Measurements from ENCODE around the gene STOML2. TPM values are rescaled to one million over a fixed set of nuclear protein-coding genes. Genes with fewer than 3 reads are reported as not detected.

STOML2 gene
- total RNA-seq, 1 experiment from 2014 or later, result 102 TPM

GRCh38 chr9:35072461-35073278 lies 30.3 kb downstream of the STOML2 start, which contains the start of gene VCP:
TSS of gene VCP (minus strand) at chr9:35072625. CDS start at chr9:35072353, 272 bp downstream.
- DNase-seq (ENCODE audit: low spot score), result peak; percentile 97

- peak; percentile 61 for DNase-seq (ENCODE audit: low spot score)
Measured at GRCh38 chr9:35071814-35072460, 31.0 kb downstream of the STOML2 start.

GRCh38 chr9:35070823-35071813 lies 31.8 kb downstream of the STOML2 start:
- DNase-seq (ENCODE audit: low spot score), result peak; percentile 45

- DNase-seq (ENCODE audit: low spot score), result no peak
Measured at GRCh38 chr9:35069020-35069419, 33.9 kb downstream of the STOML2 start.

GRCh38 chr9:35067056-35067455 lies 35.9 kb downstream of the STOML2 start:
- DNase-seq (ENCODE audit: low spot score), result no peak

GRCh38 chr9:35060548-35061207 lies 42.3 kb downstream of the STOML2 start:
- DNase-seq (ENCODE audit: low spot score), result no peak

GRCh38 chr9:35059438-35059837 lies 43.5 kb downstream of the STOML2 start:
- DNase-seq (ENCODE audit: low spot score), result no peak

GRCh38 chr9:35057271-35057620 lies 45.7 kb downstream of the STOML2 start:
- DNase-seq (ENCODE audit: low spot score), result no peak

- no peak for DNase-seq (ENCODE audit: low spot score)
Measured at GRCh38 chr9:35056571-35057270, 46.2 kb downstream of the STOML2 start.

- no peak for DNase-seq (ENCODE audit: low spot score)
Measured at GRCh38 chr9:35054871-35055644, 47.9 kb downstream of the STOML2 start.

GRCh38 chr9:35054185-35054835 lies 48.6 kb downstream of the STOML2 start:
- DNase-seq (ENCODE audit: low spot score), result no peak

- DNase-seq (ENCODE audit: low spot score), result peak; percentile 45
Measured at GRCh38 chr9:35051069-35051967, 51.6 kb downstream of the STOML2 start.

Other genes starting within 250 kb of the STOML2 start
- 0.05 TPM in 1 of 2 replicates, not detected in the other for gene PHF24, start 144.8 kb downstream of the STOML2 start, total RNA-seq (2014; rRNA removed; shearing (Covaris generic))
- gene DNAJB5, start 113.4 kb downstream of the STOML2 start, total RNA-seq (2014; rRNA removed; shearing (Covaris generic)), result 3.3 and 6.7 TPM in 2 replicates
- 346 and 386 TPM in 2 replicates for gene VCP, start 30.5 kb downstream of the STOML2 start, total RNA-seq (2014; rRNA removed; shearing (Covaris generic))
- 46.1 and 73.2 TPM in 2 replicates for gene FANCG, start 23.2 kb downstream of the STOML2 start, total RNA-seq (2014; rRNA removed; shearing (Covaris generic))
- 16.6 and 20.8 TPM in 2 replicates for gene PIGO, start 6.5 kb downstream of the STOML2 start, total RNA-seq (2014; rRNA removed; shearing (Covaris generic))
- gene ATOSB, start 12.7 kb upstream of the STOML2 start, total RNA-seq (2014; rRNA removed; shearing (Covaris generic)), result 20.3 and 26.3 TPM in 2 replicates
- gene UNC13B, start 58.9 kb upstream of the STOML2 start, total RNA-seq (2014; rRNA removed; shearing (Covaris generic)), result 6.7 and 7.5 TPM in 2 replicates